Nephron progenitor cell (in vitro differentiated cells): ENCODE data around the gene FAM120A.

Experiments used
- DNase-seq: peaks from one replicate; pipeline ENCODE4 v3.0.0; 2021
- H3K27ac Mint-ChIP-seq: 2 replicates; pipeline ENCODE4 v1.8.0; 2021; ENCODE audit warnings: mild to moderate bottlenecking, moderate library complexity, mixed read lengths
- H3K27me3 Mint-ChIP-seq: 2 replicates; pipeline ENCODE4 v1.8.0; 2021; ENCODE audit warnings: mild to moderate bottlenecking, low read depth, mixed read lengths; ENCODE audit not compliant: poor library complexity
- H3K36me3 Mint-ChIP-seq: 2 replicates; pipeline ENCODE4 v1.8.0; 2021; ENCODE audit warnings: low read depth, mixed read lengths
- H3K4me1 Mint-ChIP-seq: 2 replicates; pipeline ENCODE4 v1.8.0; 2021; ENCODE audit warnings: mixed read lengths
- H3K4me3 Mint-ChIP-seq: 2 replicates; pipeline ENCODE4 v1.8.0; 2021; ENCODE audit warnings: mild to moderate bottlenecking, moderate library complexity, mixed read lengths
- H3K9me3 Mint-ChIP-seq: 2 replicates; pipeline ENCODE4 v1.8.0; 2021; ENCODE audit warnings: mild to moderate bottlenecking, moderate library complexity, mixed read lengths
- CTCF ChIP-seq: fragments of 200-600 bp; sonication (generic); IDR thresholded peaks from 2 replicates; pipeline ENCODE4 v1.5.0; 2021; ENCODE audit warnings: antibody characterized with exemption

FAM120A gene

GRCh38 chr9:93453047-93453914, 1.8 kb downstream of the FAM120A start, which contains the start of gene FAM120AOS:
Gene FAM120AOS, minus strand, starts transcription at chr9:93453581. Its CDS starts 872 bp downstream, at chr9:93452709.
- peak within 1 kb of the TSS; percentile 97 for H3K4me3 Mint-ChIP-seq
- H3K9me3 Mint-ChIP-seq = no peaks in the 10 kb centered on the region
- peaks cover 35% of the 10 kb centered on the region for H3K36me3 Mint-ChIP-seq
- H3K4me1 Mint-ChIP-seq = peaks cover 46% of the 10 kb centered on the region
- no peaks in the 10 kb centered on the region for H3K27me3 Mint-ChIP-seq
- TF ChIP-seq CTCF = no peak
- peak within 1 kb of the TSS; percentile 79 for H3K27ac Mint-ChIP-seq
- peak; percentile 84 for DNase-seq

GRCh38 chr9:93456022-93456421, 4.5 kb downstream of the FAM120A start:
- Mint-ChIP-seq H3K27ac (no peak overlapping the region), H3K27me3 (no peaks in the 10 kb centered on the region), H3K4me1 (peaks cover 57% of the 10 kb centered on the region), H3K4me3 (no peak overlapping the region), H3K9me3 (no peaks in the 10 kb centered on the region), H3K36me3 (peaks cover 17% of the 10 kb centered on the region)
- DNase-seq = no peak
- no peak for TF ChIP-seq CTCF

- Mint-ChIP-seq H3K27ac (no peak overlapping the region), H3K4me1 (peaks cover 59% of the 10 kb centered on the region), H3K27me3 (no peaks in the 10 kb centered on the region), H3K36me3 (peaks cover 17% of the 10 kb centered on the region), H3K9me3 (no peaks in the 10 kb centered on the region), H3K4me3 (no peak overlapping the region)
- no peak for TF ChIP-seq CTCF
- no peak for DNase-seq
Observed at GRCh38 chr9:93456504-93456903, 5.0 kb downstream of the FAM120A start.

- Mint-ChIP-seq H3K9me3 (no peaks in the 10 kb centered on the region), H3K4me3 (no peak overlapping the region), H3K36me3 (peaks cover 17% of the 10 kb centered on the region), H3K4me1 (peaks cover 59% of the 10 kb centered on the region), H3K27me3 (no peaks in the 10 kb centered on the region), H3K27ac (no peak overlapping the region)
- TF ChIP-seq CTCF = no peak
- DNase-seq = no peak
Observed at GRCh38 chr9:93457006-93457405, 5.5 kb downstream of the FAM120A start.

GRCh38 chr9:93458712-93459111, 7.2 kb downstream of the FAM120A start:
- TF ChIP-seq CTCF = no peak
- H3K36me3 Mint-ChIP-seq = peaks cover 17% of the 10 kb centered on the region
- H3K4me3 Mint-ChIP-seq = no peak overlapping the region
- peak overlapping the region; percentile 24 for H3K27ac Mint-ChIP-seq
- no peaks in the 10 kb centered on the region for H3K9me3 Mint-ChIP-seq
- H3K4me1 Mint-ChIP-seq = peaks cover 62% of the 10 kb centered on the region
- DNase-seq = no peak
- H3K27me3 Mint-ChIP-seq = no peaks in the 10 kb centered on the region

GRCh38 chr9:93459432-93459847, 8.0 kb downstream of the FAM120A start:
- TF ChIP-seq CTCF = no peak
- Mint-ChIP-seq H3K4me3 (no peak overlapping the region), H3K27me3 (no peaks in the 10 kb centered on the region), H3K36me3 (peaks cover 17% of the 10 kb centered on the region), H3K4me1 (peaks cover 62% of the 10 kb centered on the region), H3K27ac (peak overlapping the region; percentile 24), H3K9me3 (no peaks in the 10 kb centered on the region)
- no peak for DNase-seq
